DMS53 treated with DMSO at 0.1 percent for 48 hours (cell line): Measurements from ENCODE around the gene TEX2.
A peak's percentile ranks its signal among the peaks of the same experiment; 100 is the strongest.

ENCODE experiments used
- DNase-seq: peaks from one replicate; lab custom pipeline; 2025; ENCODE audit not compliant: unreplicated experiment; lab: John Stamatoyannopoulos, UW

Gene TEX2

DNA sequence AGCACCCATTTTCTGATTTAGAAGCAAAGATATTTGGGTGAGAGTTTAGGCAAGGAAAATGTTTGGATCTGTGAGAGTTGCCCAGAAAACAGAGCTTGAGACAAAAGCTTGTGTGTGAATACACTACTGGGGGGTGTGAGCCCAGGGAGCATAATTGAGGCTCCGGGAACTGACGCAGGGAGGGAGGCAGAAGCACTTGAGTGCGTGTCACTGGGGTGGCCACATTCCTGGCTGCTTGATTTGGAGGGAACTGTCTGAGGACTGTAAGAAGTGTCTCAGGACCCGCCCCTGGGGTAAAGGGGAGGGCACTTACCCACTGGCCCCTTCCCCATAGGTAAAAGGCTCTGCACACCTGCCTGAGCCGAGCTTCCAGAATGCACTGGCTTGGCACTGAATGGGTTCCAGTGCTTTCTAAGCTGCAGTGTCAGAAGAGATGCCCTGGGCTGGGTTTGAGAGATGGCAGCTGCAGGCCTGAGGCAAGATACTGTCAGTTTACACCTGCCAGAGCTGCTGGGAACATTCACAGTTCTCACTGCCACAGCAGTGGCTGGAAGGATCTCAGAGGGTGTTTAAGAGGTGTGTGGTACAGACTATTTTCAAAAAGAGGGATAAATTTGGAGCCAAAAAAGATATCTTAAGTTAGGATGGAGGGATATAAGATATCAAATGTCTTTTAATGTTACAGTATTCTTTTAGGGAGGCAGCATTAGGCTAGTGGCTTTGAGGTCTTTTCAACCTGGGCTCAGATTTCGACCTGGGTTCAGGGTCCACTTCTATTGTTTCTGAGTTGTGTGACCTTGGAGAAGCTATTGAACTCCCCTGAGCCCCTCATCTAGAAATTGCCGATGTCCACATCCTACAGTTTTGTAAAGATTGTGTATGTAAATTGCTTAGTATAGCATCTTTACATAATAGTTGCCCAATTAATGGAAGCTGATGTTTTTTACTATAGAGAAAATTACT lies 6.9 kb upstream of the TEX2 start:
- DNase-seq, result no peak

- DNase-seq, result no peak
Measured at GRCh38 chr17:64264891-64265290, 1.8 kb upstream of the TEX2 start.

DNA sequence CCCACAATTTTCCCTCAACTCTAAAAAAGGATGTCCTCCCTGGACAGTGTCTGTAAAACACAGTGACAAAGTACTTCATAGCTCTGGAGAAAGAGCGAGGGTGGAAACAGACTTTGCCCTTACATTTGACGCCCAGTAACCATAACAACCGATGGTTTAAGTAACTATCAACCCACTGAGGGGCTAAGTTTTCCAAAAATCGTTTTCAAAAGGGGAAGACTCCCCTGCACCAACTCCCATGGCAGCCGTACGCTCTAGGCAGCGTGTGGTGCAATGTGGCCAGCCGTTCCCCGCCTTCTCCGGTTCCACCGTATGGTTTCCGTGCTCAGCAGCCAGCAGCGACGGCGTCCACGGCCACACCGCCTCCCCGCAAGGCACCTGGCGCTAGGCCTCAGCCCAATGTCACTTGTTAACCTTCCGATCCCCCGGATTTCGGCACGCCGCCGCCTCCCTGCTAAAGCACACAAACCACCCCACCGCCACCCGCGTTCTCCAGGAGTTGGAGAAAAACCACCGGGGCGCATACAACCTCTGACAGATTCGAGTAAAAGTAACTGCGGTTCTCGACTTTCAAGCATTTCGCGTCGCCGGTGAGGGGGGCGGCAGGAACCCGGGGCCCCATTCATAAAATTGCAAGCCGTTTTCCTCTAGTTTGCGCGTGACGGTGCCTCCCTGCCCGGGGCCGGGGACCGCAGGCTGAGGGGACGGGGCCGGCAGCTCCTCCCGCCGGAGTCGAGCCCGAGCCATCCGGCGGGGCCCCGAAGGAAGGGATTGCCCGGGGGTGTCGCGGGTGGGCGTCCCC lies 661 bp downstream of the TEX2 start:
- DNase-seq, result no peak

- no peak for DNase-seq
Measured at GRCh38 chr17:64261417-64262145, 1.5 kb downstream of the TEX2 start.

- no peak for DNase-seq
Measured at GRCh38 chr17:64260886-64261285, 2.2 kb downstream of the TEX2 start.

DNA sequence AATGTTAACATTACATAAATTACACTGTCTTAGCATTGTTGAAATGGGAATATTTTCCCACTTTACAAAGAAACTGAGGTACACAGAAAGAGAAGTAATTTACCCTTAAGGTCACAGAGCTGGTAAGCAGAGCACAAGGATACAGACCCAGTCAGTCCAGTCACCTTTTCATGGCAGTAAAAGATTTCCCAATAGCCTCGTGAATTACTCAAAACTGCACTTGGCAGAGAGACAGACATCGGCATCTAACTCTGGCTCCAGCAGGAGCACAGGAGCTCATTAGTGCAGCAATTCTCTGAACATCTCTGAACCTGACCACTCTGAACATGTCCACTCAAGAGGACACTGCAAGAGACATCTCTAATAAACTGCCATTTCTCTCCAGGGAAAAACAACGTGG lies 3.1 kb downstream of the TEX2 start:
- DNase-seq, result no peak

- no peak for DNase-seq
Measured at GRCh38 chr17:64259426-64259825, 3.6 kb downstream of the TEX2 start.

- no peak for DNase-seq
Measured at GRCh38 chr17:64256913-64257807, 5.9 kb downstream of the TEX2 start.

GRCh38 chr17:64255764-64256163 lies 7.3 kb downstream of the TEX2 start:
- DNase-seq, result peak; percentile 81

- DNase-seq, result no peak
Measured at GRCh38 chr17:64254755-64255154, 8.3 kb downstream of the TEX2 start.

GRCh38 chr17:64253470-64253869 lies 9.6 kb downstream of the TEX2 start:
- no peak for DNase-seq

- DNase-seq, result no peak
Measured at GRCh38 chr17:64252831-64253230, 10.2 kb downstream of the TEX2 start.

- peak; percentile 56 for DNase-seq
Measured at GRCh38 chr17:64250233-64250835, 12.7 kb downstream of the TEX2 start.

DNA sequence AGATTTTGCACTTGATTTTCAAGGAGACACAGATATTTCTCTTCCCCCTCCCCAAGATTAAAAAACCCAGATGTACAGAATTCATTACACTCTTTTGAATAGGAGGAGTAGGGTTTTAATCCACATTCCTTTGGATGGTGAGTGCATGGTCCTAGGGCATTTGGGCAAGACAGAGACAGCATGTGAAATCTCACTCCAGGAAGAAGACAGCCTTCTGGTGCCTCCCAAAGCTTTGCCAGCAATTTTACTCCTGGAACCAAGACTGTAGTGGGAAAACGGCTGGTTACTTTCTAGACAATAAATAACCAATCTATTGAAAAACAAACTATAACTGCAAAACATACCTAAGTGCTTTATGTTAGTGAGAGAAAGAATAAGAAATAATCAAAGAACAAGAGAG lies 15.2 kb downstream of the TEX2 start:
- DNase-seq, result no peak

DNA sequence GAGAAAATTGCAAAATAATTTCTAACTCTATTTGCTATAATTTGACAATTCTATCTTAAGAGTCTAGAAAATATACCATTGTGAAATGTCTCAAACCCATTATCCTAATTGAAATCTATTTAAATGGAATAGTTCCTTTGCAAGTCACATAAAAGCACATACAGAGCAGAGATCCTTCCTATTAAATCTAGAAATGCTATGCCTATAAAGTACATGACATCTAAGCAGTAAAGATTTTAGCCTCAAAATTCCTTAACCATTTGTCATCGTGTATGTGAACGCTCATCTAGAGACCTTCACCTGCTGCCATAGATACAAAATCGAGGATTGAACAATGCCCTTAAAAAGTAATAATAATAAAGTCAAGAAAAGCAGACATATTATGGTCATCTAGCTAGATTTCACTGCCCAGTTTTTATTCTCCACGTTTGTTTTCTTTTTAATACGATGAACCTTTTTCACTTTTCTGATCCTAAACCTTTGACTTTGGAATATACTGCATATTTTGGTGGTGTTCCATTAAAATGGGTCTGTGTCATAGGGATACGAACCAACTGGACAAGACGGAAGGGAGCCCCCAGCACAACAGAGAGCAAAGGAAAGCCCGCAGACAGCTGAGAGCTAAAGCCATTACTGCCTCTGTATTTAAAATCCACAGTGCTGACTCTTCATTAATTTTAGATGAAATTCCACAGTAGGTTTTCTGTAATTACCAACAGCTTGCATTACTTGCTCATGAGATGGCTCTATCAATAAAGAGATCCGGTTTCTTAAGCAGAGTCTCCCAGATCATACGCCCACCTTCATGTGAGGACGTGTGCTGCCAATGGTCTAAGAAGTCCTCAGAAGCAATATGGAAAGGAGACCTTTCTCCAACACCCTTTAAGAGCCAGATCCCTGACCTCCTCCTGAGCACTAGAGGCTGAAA lies 17.6 kb downstream of the TEX2 start:
- no peak for DNase-seq

DNA sequence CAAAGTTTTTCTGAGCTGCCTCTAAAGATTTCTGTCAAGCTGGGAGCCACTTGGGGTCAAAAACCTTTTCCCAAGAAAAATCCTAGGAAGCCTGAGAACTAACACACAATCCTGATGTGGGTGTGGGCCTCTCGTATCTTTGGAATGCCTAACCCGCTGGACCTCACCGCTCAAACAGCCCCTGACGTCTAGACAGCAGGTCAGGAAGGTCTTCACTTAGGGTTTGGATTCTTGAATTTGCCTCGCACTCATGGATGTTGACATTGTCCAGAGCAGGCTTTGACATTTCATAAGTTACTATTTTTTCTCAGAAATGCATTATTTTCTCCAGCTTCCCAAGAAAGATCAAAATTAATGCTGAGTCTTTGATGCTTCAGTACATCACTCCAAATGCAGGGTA lies 18.9 kb downstream of the TEX2 start:
- DNase-seq, result no peak

DNA sequence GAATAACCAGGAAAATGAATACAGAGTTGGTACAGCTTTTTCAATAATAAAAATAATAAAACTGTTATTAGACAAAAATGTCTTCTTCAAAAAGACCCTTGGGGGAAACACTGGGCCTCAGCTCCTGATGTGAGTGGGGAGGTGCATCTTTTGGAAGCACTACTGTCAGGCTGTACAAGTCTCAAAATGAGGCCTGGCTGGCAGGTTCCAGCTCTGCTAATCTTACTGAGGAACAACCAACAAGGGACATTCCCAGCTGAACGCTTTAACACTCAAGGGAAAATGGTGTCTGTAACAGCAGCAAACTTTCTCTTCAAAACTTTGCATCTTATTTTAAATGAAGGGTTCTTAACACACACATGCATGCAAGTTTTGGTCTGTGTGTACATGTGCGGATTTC lies 19.7 kb downstream of the TEX2 start:
- no peak for DNase-seq

GRCh38 chr17:64242633-64243032 lies 20.4 kb downstream of the TEX2 start:
- no peak for DNase-seq
